GM23338 (cell line): ENCODE data around the gene IST1. TPM values are rescaled to one million over a fixed set of nuclear protein-coding genes. Genes with fewer than 3 reads are reported as not detected.

Source experiments
- ATAC-seq: fragments of 200-7000 bp; cut with Tn5 transposase; 3 replicates; pipeline ENCODE4 v1.9.1; 2020
- DNase-seq: peaks from one replicate; pipeline ENCODE4 v3.0.0-alpha.2; 2015; ENCODE audit warnings: low spot score
- H2AFZ ChIP-seq: fragments of 200-600 bp; sonication (generic); 2 replicates; pipeline ENCODE4 v1.8.0; 2016; ENCODE audit warnings: antibody characterized with exemption, mild to moderate bottlenecking, moderate library complexity
- H3F3A ChIP-seq: fragments of 200-600 bp; sonication (generic); replicated peaks from 2 replicates; pipeline ENCODE4 v1.8.0; 2017; ENCODE audit warnings: antibody characterized with exemption, mixed run types, low read depth
- H3K27ac ChIP-seq: fragments of 200-600 bp; sonication (generic); 2 replicates; pipeline ENCODE4 v1.6.1; 2016; ENCODE audit warnings: low read depth
- H3K27me3 ChIP-seq: fragments of 200-600 bp; sonication (generic); 2 replicates; pipeline ENCODE4 v1.8.0; 2016; ENCODE audit warnings: mild to moderate bottlenecking, mixed run types, moderate library complexity; ENCODE audit not compliant: insufficient read depth
- H3K36me3 ChIP-seq: fragments of 200-600 bp; sonication (generic); 2 replicates; pipeline ENCODE4 v1.8.0; 2016; ENCODE audit warnings: mild to moderate bottlenecking; ENCODE audit not compliant: insufficient read depth
- H3K4me1 ChIP-seq: fragments of 200-600 bp; sonication (generic); 2 replicates; pipeline ENCODE4 v1.8.0; 2016; ENCODE audit warnings: mild to moderate bottlenecking, moderate library complexity; ENCODE audit not compliant: insufficient read depth
- H3K4me2 ChIP-seq: fragments of 200-600 bp; sonication (generic); 2 replicates; pipeline ENCODE4 v1.7.1; 2017; ENCODE audit warnings: mixed run types
- H3K4me3 ChIP-seq: fragments of 200-600 bp; sonication (generic); 2 replicates; pipeline ENCODE4 v1.6.1; 2016; ENCODE audit warnings: mixed run types
- H3K79me2 ChIP-seq: fragments of 200-600 bp; sonication (generic); replicated peaks from 2 replicates; pipeline ENCODE4 v1.8.0; 2017; ENCODE audit warnings: mild to moderate bottlenecking; ENCODE audit not compliant: insufficient read depth
- H3K9me2 ChIP-seq: fragments of 200-600 bp; sonication (generic); 2 replicates; pipeline ENCODE4 v1.8.0; 2017; ENCODE audit not compliant: insufficient read depth
- H4K20me1 ChIP-seq: fragments of 200-600 bp; sonication (generic); replicated peaks from 2 replicates; pipeline ENCODE4 v1.8.0; 2017; ENCODE audit warnings: mild to moderate bottlenecking; ENCODE audit not compliant: insufficient read depth
- H3K27ac Mint-ChIP-seq: 2 replicates; pipeline ENCODE4 v1.8.0; 2020; ENCODE audit warnings: inconsistent platforms, mild to moderate bottlenecking, moderate library complexity, mixed read lengths
- H3K27me3 Mint-ChIP-seq: 3 replicates; pipeline ENCODE4 v1.8.0; 2022; ENCODE audit warnings: low read depth, mild to moderate bottlenecking, moderate library complexity, mixed read lengths, inconsistent platforms; ENCODE audit not compliant: insufficient read depth, poor library complexity
- H3K36me3 Mint-ChIP-seq: 3 replicates; pipeline ENCODE4 v1.8.0; 2021; ENCODE audit warnings: low read depth, mild to moderate bottlenecking, inconsistent platforms, moderate library complexity, mixed read lengths
- H3K4me1 Mint-ChIP-seq: 3 replicates; pipeline ENCODE4 v1.8.0; 2020; ENCODE audit warnings: mild to moderate bottlenecking, inconsistent platforms, mixed read lengths
- H3K4me3 Mint-ChIP-seq: 3 replicates; pipeline ENCODE4 v1.8.0; 2021; ENCODE audit warnings: moderate library complexity, mild to moderate bottlenecking, inconsistent platforms, mixed read lengths
- H3K9me3 Mint-ChIP-seq: 3 replicates; pipeline ENCODE4 v1.8.0; 2020; ENCODE audit warnings: moderate library complexity, mild to moderate bottlenecking, inconsistent platforms, mixed read lengths
- CREB1 ChIP-seq: fragments of 250-450 bp; sonication (Bioruptor Pico); IDR thresholded peaks from 2 replicates; pipeline ENCODE4 v1.5.0; 2020; ENCODE audit warnings: low read depth, mild to moderate bottlenecking, moderate library complexity
- CTCF ChIP-seq, 2 experiments: fragments of 200-600 bp in 1 of 2; sonication (generic) in 1 of 2; conservative IDR thresholded peaks; 2 replicates each; pipeline versions ENCODE4 v1.5.1 to v1.6.1; 2016 to 2017; ENCODE audit warnings: antibody characterized with exemption in 2 of 2, low read depth in 2 of 2, mild to moderate bottlenecking in 2 of 2, moderate library complexity in 1 of 2
- ETS1 ChIP-seq: IDR thresholded peaks from 2 replicates; pipeline ENCODE4 v1.6.1; 2016; ENCODE audit warnings: antibody characterized with exemption
- EZH2phosphoT487 ChIP-seq: fragments of 200-600 bp; sonication (generic); IDR thresholded peaks from one replicate; pipeline ENCODE4 v1.8.1; 2018; ENCODE audit warnings: antibody characterized with exemption; ENCODE audit not compliant: unreplicated experiment
- JUNB ChIP-seq: IDR thresholded peaks from one replicate; pipeline ENCODE4 v1.6.1; 2016; ENCODE audit warnings: antibody characterized with exemption; ENCODE audit not compliant: unreplicated experiment
- NANOG ChIP-seq: IDR thresholded peaks from 2 replicates; pipeline ENCODE4 v1.6.1; 2016; ENCODE audit warnings: antibody characterized with exemption, borderline replicate concordance
- POLR2AphosphoS5 ChIP-seq: IDR thresholded peaks from 2 replicates; pipeline ENCODE4 v1.6.1; 2016; ENCODE audit warnings: antibody characterized with exemption, low read depth
- REST ChIP-seq: IDR thresholded peaks from one replicate; pipeline ENCODE4 v1.6.1; 2018; ENCODE audit warnings: antibody characterized with exemption; ENCODE audit not compliant: unreplicated experiment
- STAT1 ChIP-seq: IDR thresholded peaks from one replicate; pipeline ENCODE4 v1.6.1; 2016; ENCODE audit warnings: antibody characterized with exemption; ENCODE audit not compliant: unreplicated experiment
- ZNF114 ChIP-seq: fragments of 250-450 bp; sonication (Bioruptor Pico); IDR thresholded peaks from 2 replicates; pipeline ENCODE4 v1.5.0; 2020; ENCODE audit warnings: mild to moderate bottlenecking, moderate library complexity
- ZNF331 ChIP-seq: fragments of 250-450 bp; sonication (Bioruptor Pico); IDR thresholded peaks from 2 replicates; pipeline ENCODE4 v1.5.0; 2020; ENCODE audit warnings: low read depth, mild to moderate bottlenecking, moderate library complexity
- polyA plus RNA-seq: library from polyadenylated mRNA; unstranded; fragments of >200 nt; fragmentation: Nextera tagmentation; extraction: Ambion mirVana; gene quantifications from 2 replicates; pipeline ENCODE4 v1.2.1, GENCODE V29; 2016
- total RNA-seq: library from RNA; depleted of rRNA; stranded (reverse); fragments of >200 nt; shearing (Covaris generic); gene quantifications from 2 replicates; pipeline ENCODE4 v1.2.3, GENCODE V29; 2014

Gene IST1
- total and polyA plus RNA-seq, 2 experiments from 2014 or later = 108 to 234 TPM

- Histone ChIP-seq H3K4me1 (no peaks in the 10 kb centered on the region), H4K20me1 (peaks cover 42% of the 10 kb centered on the region), H3K9me2 (no peaks in the 10 kb centered on the region), H3K4me2 (no peak overlapping the region), H3K36me3 (peaks cover 48% of the 10 kb centered on the region), H3K27ac (peak overlapping the region; percentile 52; the same call in 1 of the 2 replicates), H3K79me2 (peaks cover 46% of the 10 kb centered on the region), H3K4me3 (no peak overlapping the region), H3K27me3 (no peaks in the 10 kb centered on the region), H3F3A (peaks cover 5% of the 10 kb centered on the region; the same call in 1 of the 2 replicates), H2AFZ (no peak overlapping the region)
- no peak overlapping the region for H3K27ac Mint-ChIP-seq
- H3K36me3 Mint-ChIP-seq = peaks cover 61% of the 10 kb centered on the region
- ATAC-seq (no peak), DNase-seq (no peak)
- TF ChIP-seq REST (no peak), POLR2AphosphoS5 (no peak), CTCF (conservative IDR thresholded peaks at IDR 0.05; ENCODE audit: low read depth in 2 of 2) (no peak), ZNF114 (CRISPR knock-in tag) (no peak), STAT1 (no peak), ETS1 (no peak), JUNB (no peak)
- H3K4me3 Mint-ChIP-seq = no peak overlapping the region
- H3K27me3 Mint-ChIP-seq = peaks cover 3% of the 10 kb centered on the region
- H3K4me1 Mint-ChIP-seq = no peaks in the 10 kb centered on the region
- H3K9me3 Mint-ChIP-seq = no peaks in the 10 kb centered on the region
Observed at GRCh38 chr16:71929048-71929447, 33.7 kb downstream of the IST1 start.

GRCh38 chr16:71930013-71930563 lies 34.8 kb downstream of the IST1 start:
- Mint-ChIP-seq H3K4me1 (no peaks in the 10 kb centered on the region), H3K27me3 (peaks cover 3% of the 10 kb centered on the region), H3K9me3 (no peaks in the 10 kb centered on the region), H3K36me3 (peaks cover 51% of the 10 kb centered on the region), H3K27ac (no peak overlapping the region), H3K4me3 (no peak overlapping the region)
- Histone ChIP-seq H3K36me3 (peaks cover 38% of the 10 kb centered on the region), H2AFZ (no peak overlapping the region), H3K4me3 (no peak overlapping the region), H3K9me2 (no peaks in the 10 kb centered on the region), H3K27ac (no peak overlapping the region), H3K27me3 (no peaks in the 10 kb centered on the region), H3K79me2 (peaks cover 46% of the 10 kb centered on the region), H3K4me2 (no peak overlapping the region), H4K20me1 (peaks cover 45% of the 10 kb centered on the region), H3F3A (peaks cover 5% of the 10 kb centered on the region; the same call in 1 of the 2 replicates), H3K4me1 (no peaks in the 10 kb centered on the region)
- DNase-seq (no peak), ATAC-seq (no peak)
- TF ChIP-seq ZNF331 (no peak), NANOG (no peak), EZH2phosphoT487 (no peak), CTCF (conservative IDR thresholded peaks at IDR 0.05; ENCODE audit: low read depth in 2 of 2) (no peak), CREB1 (no peak), POLR2AphosphoS5 (no peak), STAT1 (no peak)
